Fibroblast of villous mesenchyme (primary cell): Measurements from ENCODE around the gene NUDC. TPM values are rescaled to one million over a fixed set of nuclear protein-coding genes. Genes with fewer than 3 reads are reported as not detected.

Experiments
- DNase-seq: peaks from one replicate; pipeline ENCODE4 v3.0.0-alpha.2; 2010; ENCODE audit warnings: low read depth
- H3K4me3 ChIP-seq: 2 replicates; pipeline ENCODE4 v1.5.1; 2011; ENCODE audit warnings: low read depth, mild to moderate bottlenecking, low read length
- CTCF ChIP-seq: IDR thresholded peaks from 2 replicates; pipeline ENCODE4 v1.5.1; 2012; ENCODE audit warnings: low read depth, mild to moderate bottlenecking, low read length; ENCODE audit not compliant: insufficient read depth
- total RNA-seq: library from RNA; depleted of rRNA; stranded (reverse); fragments of >200 nt; gene quantifications from 2 replicates; pipeline ENCODE4 v1.2.3, GENCODE V29; 2012

NUDC gene
- total RNA-seq, 1 donor, result 19.0 TPM

- TF ChIP-seq CTCF, result no peak
- no peak for DNase-seq
- no peak overlapping the region for H3K4me3 ChIP-seq
Observed at GRCh38 chr1:26972821-26973220, 51.3 kb downstream of the NUDC start.

- H3K4me3 ChIP-seq, result no peak overlapping the region
- no peak for TF ChIP-seq CTCF
- DNase-seq, result no peak
Observed at GRCh38 chr1:26976621-26977510, 55.3 kb downstream of the NUDC start.

DNA sequence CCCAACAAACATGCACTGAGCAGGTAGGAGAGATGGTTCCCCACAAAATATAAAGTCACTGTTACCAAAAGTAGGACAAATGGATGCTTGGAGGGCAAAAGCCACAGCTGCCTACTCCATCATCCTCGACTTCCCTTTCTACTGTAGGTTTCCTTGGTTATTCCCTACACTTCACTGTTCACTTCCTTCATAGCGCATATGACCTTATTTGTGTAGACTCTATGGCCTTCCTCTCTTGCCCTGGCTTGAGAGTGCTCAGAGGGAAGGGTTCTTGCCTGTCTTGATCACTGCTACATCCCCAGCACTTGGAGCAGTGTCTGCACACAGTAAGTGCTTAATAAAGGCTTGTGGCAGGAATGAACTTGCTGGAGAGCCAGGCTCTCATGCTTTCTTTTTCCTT is 57.4 kb downstream of the NUDC start:
- no peak for TF ChIP-seq CTCF
- no peak overlapping the region for H3K4me3 ChIP-seq
- DNase-seq, result no peak

DNA sequence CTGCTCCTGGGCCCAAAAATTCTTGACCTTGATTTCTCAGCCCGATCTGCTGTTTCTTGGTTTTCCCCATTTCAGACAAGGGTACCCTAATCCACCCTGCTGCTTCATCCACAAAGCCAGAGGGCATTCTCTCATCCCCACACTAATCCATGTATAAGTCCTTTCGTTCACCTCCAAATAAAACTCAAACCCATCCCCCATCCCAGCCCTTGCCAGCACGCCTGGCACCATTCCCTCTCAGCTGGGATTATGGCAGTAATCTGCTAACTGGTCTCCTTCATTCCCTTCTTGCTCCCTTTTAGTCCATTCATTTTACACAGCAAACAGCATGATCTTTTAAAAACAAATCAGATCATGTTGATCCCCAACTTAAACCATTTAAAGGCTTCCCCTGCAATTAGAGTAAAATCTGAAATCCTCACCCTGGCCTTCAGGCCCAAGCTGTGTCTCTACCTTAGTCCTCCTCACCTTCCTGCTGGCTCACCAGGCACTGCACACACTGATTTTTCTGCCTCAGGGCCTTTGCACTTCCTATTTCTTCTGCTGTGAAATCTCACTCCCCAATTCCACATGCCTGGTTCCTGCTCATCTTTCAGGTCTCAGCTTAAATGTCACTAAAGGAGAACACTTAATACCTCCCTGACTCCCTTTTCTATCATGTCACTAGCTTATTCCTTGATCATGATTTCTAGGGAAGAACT is 59.8 kb downstream of the NUDC start:
- DNase-seq, result no peak
- no peak for TF ChIP-seq CTCF
- H3K4me3 ChIP-seq, result no peak overlapping the region

DNA sequence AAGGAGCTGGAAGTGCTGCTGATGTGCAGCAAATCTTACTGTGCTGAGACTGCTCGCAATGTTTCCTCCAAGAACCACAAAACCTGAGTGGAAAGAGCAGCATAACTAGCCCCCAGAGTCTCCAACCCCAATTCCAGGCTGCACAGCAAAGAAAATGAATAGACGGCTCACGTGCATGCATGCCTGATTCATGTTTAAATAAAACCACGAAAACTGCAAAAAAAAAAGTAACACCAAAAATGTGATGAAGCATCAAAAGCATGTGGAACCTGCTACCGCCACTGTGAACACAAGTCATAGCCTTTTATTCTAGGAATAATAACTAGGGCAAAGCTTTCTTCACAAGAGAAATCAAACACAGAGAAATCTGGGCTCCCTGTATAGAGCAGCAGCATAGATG is 62.3 kb downstream of the NUDC start:
- DNase-seq, result no peak
- no peak for TF ChIP-seq CTCF
- no peak overlapping the region for H3K4me3 ChIP-seq

GRCh38 chr1:26984291-26984690 is 62.7 kb downstream of the NUDC start:
- H3K4me3 ChIP-seq, result no peak overlapping the region
- TF ChIP-seq CTCF, result no peak
- no peak for DNase-seq
